ENCODE measurements around the gene B3GNT3. TPM values are rescaled to one million over a fixed set of nuclear protein-coding genes. Genes with fewer than 3 reads are reported as not detected.

Gene B3GNT3
- total and polyA plus RNA-seq, 2 of the 13 experiments (the other 11 are each of a cell fraction or from before 2014, with no cell fraction given), result 0.86 to 4.0 TPM

GRCh38 chr19:17751103-17751911, 43.6 kb upstream of the B3GNT3 start, which contains the start of gene FCHO1 (continued):
- peak; percentile 16; the same call in 1 of the 2 replicates for TF ChIP-seq MYC (CRISPR knock-in tag; IDR thresholded peaks at IDR 0.05; ENCODE audit: borderline replicate concordance)
- TF ChIP-seq ZNF737 (CRISPR knock-in tag; IDR thresholded peaks at IDR 0.05; ENCODE audit: borderline replicate concordance), result no peak
- TF ChIP-seq ZNF451 (CRISPR knock-in tag; IDR thresholded peaks at IDR 0.05), result no peak
- TF ChIP-seq SCMH1 (CRISPR knock-in tag; IDR thresholded peaks at IDR 0.05; ENCODE audit: borderline replicate concordance), result no peak
- no peak for TF ChIP-seq CSRNP1 (CRISPR knock-in tag; IDR thresholded peaks at IDR 0.05)
- TF ChIP-seq GRHL1 (CRISPR knock-in tag; conservative IDR thresholded peaks at IDR 0.05), result no peak
- TF ChIP-seq KAT8 (CRISPR knock-in tag; IDR thresholded peaks at IDR 0.05), result no peak
- no peak for TF ChIP-seq CHD2 (IDR thresholded peaks at IDR 0.05; ENCODE audit: low read depth, low read length)
- TF ChIP-seq ZBTB40 (IDR thresholded peaks at IDR 0.05), result no peak
- no peak for TF ChIP-seq ZBTB40 (CRISPR knock-in tag; IDR thresholded peaks at IDR 0.05)
- TF ChIP-seq ZNF44 (CRISPR knock-in tag; IDR thresholded peaks at IDR 0.05), result no peak
- TF ChIP-seq ZNF724P (CRISPR knock-in tag; IDR thresholded peaks at IDR 0.05; ENCODE audit: borderline replicate concordance), result no peak
- TF ChIP-seq ETV6 (CRISPR knock-in tag; conservative IDR thresholded peaks at IDR 0.05), result no peak
- no peak for TF ChIP-seq ZNF317 (CRISPR knock-in tag; IDR thresholded peaks at IDR 0.05)
- no peak for TF ChIP-seq CEBPG (CRISPR knock-in tag; IDR thresholded peaks at IDR 0.05)
- no peak for TF ChIP-seq ZMYM4 (CRISPR knock-in tag; IDR thresholded peaks at IDR 0.05)
- no peak for TF ChIP-seq KAT2B (IDR thresholded peaks at IDR 0.05; ENCODE audit: borderline replicate concordance, low read depth, low read length)
- TF ChIP-seq WIZ (CRISPR knock-in tag; IDR thresholded peaks at IDR 0.05), result no peak
- TF ChIP-seq ATRX (CRISPR knock-in tag; IDR thresholded peaks at IDR 0.05; ENCODE audit: borderline replicate concordance), result no peak

Measured in HepG2 (cell line).